ENCODE data around the gene FIGLA. TPM values are rescaled to one million over a fixed set of nuclear protein-coding genes. Genes with fewer than 3 reads are reported as not detected.

The FIGLA gene
- not detected in 2 replicates for total RNA-seq

GRCh38 chr2:70790136-70790828, at the start of gene FIGLA:
Gene FIGLA (minus strand): TSS chr2:70790643. CDS start chr2:70790638, 5 bp downstream.

DNA sequence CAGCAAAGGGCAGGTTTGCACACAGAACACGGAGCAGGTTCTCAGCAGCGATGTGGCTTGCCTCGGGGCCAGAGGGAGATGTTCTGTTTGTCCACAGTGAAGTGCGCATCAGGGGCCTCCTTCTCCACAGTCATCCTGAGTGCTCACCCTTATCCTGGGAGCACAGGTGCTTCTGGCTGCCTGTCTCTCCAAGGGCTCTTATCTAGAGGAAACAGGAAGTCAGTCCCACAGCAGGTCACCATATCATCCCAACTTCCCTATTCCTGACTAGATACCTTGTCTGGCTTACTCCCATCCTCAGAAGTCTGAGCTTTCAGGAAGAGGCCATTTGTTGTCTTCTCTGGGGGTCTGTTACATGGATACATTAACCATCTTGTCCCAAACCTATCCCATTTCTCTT, 45.2 kb upstream of the FIGLA start, which contains the start of gene CD207:
TSS of gene CD207 (minus strand) at position 174 of the 400 bp plus-strand sequence. CDS start at position 134, 40 bp downstream.

DNA sequence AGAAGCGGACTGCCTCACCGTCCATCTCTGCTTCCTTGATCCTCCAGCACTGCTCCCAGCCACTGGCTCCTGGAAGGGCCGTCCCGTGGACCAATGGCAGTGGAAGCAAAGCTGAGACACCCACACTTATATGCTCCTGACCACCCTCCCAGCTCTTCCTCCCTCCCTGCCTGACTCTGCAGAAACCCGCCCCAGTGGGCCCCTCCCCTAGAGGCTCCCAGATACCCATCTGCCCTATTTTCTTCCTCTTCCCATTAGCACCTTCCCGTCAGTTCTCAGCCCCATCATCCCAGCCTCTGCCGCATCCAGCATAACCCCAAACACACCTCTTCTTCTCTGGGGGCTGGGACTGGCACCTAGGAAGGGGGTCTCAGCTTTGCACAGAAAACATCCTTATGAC, 30.1 kb upstream of the FIGLA start, which contains the start of gene CLEC4F:
TSS of gene CLEC4F (minus strand) at position 101 of the 400 bp plus-strand sequence. CDS start at position 25, 76 bp downstream.

DNA sequence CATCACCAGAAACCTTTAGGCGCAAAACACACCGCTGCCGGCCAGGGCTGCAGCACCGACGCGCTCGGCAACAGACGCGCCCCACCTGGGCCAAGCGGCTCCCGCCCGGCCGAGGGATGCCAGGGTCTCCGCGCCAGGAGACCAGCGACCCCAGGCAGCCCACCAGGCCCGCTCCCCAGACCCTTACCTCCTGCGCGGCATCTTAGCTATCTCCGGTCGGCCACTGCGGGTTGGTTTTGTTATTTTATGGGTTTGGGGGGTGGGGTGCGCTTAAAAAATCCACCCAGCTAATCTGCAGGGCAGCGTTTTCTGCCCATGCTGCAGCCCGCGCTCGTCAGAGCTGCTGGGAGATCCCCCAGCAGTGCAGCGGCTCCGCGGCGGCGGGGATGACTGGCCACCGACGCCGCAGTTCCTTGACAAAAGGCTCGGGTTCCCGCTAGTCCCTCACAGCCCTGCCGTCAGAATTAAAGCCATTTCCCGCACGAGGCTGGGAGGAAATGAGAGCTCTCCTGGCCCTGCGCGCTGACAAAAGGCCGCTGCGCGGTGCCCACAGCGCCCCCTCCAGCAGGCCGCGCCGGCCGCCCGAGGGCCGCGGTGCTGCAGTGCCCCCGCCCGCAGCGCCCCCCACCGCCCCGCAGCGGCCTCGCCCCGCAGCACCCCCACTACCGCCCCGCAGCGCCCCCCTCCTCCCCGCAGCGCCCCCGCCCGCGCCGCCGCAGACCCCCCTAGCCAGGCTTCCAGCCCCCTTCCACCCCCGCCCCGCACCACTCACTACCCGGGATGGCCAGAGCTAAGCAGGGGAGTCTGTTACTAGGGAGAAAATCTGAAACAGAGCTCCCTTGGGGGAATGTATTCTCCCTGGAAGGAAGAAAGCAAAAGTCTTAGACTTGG, 22.5 kb downstream of the FIGLA start, which contains the start of gene ADD2:
TSS of gene ADD2 (minus strand) at position 502 of the 891 bp plus-strand sequence. CDS start 61,792 bp downstream, outside the sequence.

Other genes with a start within 250 kb of the FIGLA start
- gene TGFA, start 236.8 kb downstream of the FIGLA start, total RNA-seq, result under 0.01 and 0.28 TPM in 2 replicates
- 0.28 TPM in 1 of 2 replicates, not detected in the other for gene ADD2, start 22.4 kb downstream of the FIGLA start, total RNA-seq
- gene CLEC4F, start 30.0 kb upstream of the FIGLA start, total RNA-seq, result not detected in 2 replicates
- gene CD207, start 45.2 kb upstream of the FIGLA start, total RNA-seq, result not detected in 2 replicates
- 0.74 and 1.2 TPM in 2 replicates for gene VAX2, start 109.9 kb upstream of the FIGLA start, total RNA-seq
- gene ATP6V1B1, start 145.3 kb upstream of the FIGLA start, total RNA-seq, result 0.89 and 1.8 TPM in 2 replicates
- 1.5 and 1.8 TPM in 2 replicates for gene ANKRD53, start 188.0 kb upstream of the FIGLA start, total RNA-seq
- 39.8 and 69.0 TPM in 2 replicates for gene TEX261, start 204.2 kb upstream of the FIGLA start, total RNA-seq